ENCODE measurements around the gene IER5L. TPM values are rescaled to one million over a fixed set of nuclear protein-coding genes. Genes with fewer than 3 reads are reported as not detected.

Gene IER5L
- polyA plus RNA-seq, 1 donor from 2014 or later: not detected

DNA sequence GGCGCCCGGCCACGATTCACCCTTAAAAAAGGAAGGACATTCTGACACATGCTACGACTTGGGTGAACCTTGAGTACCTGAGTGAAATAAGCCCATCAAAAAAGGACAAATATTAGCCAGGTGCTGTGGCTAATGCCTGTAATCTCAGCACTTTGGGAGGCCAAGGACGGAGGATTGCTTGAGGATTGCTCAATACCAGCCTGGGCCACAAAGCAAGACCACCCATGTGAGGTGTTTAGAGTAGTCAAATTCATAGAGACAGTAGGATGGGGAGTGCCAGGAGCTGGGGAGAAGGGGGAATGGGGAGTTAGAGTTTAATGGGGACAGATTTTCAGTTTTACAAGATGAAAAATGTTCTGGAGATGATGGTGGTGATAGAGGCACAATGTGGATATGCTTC lies 32.1 kb upstream of the IER5L start:
- Mint-ChIP-seq H3K36me3 (no peaks in the 10 kb centered on the region), H3K4me3 (no peak overlapping the region), H3K27ac (no peak overlapping the region), H3K27me3 (peaks cover 9% of the 10 kb centered on the region), H3K9me3 (no peaks in the 10 kb centered on the region), H3K4me1 (peaks cover 0 to 2% (median 0%) of the 10 kb centered on the region in 3 donors)

DNA sequence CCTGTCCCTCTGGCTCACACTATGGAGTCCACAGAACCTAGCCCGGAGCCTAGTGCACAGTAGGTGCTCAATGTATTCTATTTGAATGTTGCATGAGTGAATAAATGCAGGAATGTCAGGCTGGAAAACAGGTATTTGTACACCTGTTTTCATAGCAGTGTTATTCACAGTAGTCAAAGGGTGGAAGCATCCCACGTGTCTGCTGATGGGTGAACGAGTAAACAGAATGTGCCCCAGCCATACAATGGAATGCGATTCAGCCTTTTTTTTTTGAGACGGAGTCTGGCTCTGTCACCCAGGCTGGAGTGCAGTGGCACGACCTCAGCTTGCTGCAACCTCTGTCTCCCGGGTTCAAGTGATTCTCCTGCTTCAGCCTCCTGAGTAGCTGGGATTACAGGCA lies 31.5 kb upstream of the IER5L start:
- peaks cover 0 to 2% (median 0%) of the 10 kb centered on the region in 3 donors for H3K4me1 Mint-ChIP-seq
- H3K9me3 Mint-ChIP-seq: no peaks in the 10 kb centered on the region
- no peak overlapping the region for H3K4me3 Mint-ChIP-seq
- H3K36me3 Mint-ChIP-seq: no peaks in the 10 kb centered on the region
- H3K27ac Mint-ChIP-seq: no peak overlapping the region
- H3K27me3 Mint-ChIP-seq: peaks cover 6% of the 10 kb centered on the region

DNA sequence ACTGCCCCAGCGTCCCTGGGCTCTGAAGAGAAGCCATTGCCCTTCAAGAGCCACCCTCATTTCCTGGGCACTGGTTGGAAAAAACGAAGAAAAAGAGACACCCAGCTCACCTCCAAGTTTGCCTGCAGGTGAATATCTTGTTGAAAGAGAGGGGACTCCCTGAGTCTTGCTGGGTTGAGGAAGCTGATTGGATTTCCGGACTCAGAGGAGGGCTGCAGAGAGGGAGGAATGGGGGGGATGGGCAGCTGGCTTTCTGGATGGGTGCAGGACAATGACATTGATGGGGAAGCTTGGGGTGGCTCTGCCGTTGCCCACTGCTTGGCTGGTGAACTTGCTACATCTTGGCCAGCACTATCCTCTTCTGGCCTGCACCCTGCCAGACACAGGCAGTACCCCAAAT lies 31.0 kb upstream of the IER5L start:
- Mint-ChIP-seq H3K36me3 (no peaks in the 10 kb centered on the region), H3K27me3 (peaks cover 5% of the 10 kb centered on the region), H3K27ac (no peak overlapping the region), H3K4me1 (peaks cover 0 to 2% (median 0%) of the 10 kb centered on the region in 3 donors), H3K4me3 (peak overlapping the region in 1 of 4 donors; percentile 17), H3K9me3 (no peaks in the 10 kb centered on the region)

DNA sequence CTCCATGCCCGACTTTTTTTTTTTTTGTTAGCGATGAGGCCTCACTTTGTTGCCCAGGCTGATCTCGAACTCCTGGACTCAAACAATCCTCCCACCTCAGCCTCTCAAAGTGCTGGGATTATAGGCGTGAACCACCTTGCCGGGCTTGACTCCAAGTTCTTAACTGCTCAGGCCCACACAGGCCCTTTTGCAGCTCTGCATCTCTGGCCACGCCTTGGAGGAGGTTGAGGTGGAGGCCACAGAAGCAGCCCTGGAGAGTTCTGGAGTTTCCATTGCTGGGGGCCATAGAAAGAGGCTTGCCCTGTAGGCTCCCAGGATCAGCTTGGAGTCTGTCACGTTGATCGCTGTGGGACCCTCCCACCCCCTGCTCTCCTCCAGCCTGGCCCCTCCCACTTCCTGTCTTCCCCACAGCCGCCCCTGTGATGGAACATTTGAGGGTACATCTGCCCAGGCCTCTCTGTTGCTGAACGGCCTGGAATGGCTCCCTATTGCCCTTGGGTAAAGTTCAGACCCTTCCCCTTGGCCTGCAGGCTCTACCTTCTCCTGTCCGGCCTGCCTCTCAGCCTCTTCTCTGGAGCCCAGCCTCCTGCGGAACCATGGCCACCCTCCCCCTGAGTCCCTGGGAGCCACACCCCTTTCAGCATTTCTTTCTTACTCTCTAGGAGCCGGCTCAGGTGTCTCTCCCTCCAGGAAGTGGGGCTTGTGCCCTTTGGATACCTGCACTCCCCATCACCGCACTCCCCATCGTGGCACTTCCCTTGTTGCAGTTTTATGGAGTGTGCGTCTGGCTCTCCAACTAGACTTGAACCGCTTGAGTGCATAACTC lies 30.4 kb upstream of the IER5L start:
- Mint-ChIP-seq H3K9me3 (no peaks in the 10 kb centered on the region), H3K4me3 (no peak overlapping the region), H3K27ac (peak overlapping the region in 1 of 3 donors; percentile 89), H3K36me3 (no peaks in the 10 kb centered on the region), H3K27me3 (peaks cover 3% of the 10 kb centered on the region), H3K4me1 (peaks cover 0 to 2% (median 0%) of the 10 kb centered on the region in 3 donors)

DNA sequence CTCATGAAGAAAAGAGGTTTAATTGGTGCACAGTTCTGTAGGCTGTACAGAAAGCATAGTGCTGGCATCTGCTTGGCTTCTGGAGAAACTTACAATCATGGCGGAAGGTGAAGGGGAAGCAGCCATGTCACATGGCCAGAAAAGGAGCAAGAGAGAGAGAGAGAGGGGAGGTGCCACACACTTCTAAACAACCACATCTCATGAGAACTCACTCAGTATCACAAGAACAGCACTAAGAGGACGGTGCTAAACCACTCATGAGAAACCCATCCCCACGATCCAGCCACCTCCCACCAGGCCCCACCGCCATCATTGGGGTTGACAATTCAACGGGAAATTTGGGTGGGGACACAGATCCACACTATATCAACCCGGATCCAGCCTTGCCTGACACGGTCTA lies 28.8 kb upstream of the IER5L start:
- peaks cover 0 to 4% (median 2%) of the 10 kb centered on the region in 3 donors for H3K4me1 Mint-ChIP-seq
- H3K9me3 Mint-ChIP-seq: no peaks in the 10 kb centered on the region
- H3K27ac Mint-ChIP-seq: peak overlapping the region in 2 of 3 donors; percentile 0 to 15
- H3K4me3 Mint-ChIP-seq: no peak overlapping the region
- no peaks in the 10 kb centered on the region for H3K36me3 Mint-ChIP-seq
- no peaks in the 10 kb centered on the region for H3K27me3 Mint-ChIP-seq

DNA sequence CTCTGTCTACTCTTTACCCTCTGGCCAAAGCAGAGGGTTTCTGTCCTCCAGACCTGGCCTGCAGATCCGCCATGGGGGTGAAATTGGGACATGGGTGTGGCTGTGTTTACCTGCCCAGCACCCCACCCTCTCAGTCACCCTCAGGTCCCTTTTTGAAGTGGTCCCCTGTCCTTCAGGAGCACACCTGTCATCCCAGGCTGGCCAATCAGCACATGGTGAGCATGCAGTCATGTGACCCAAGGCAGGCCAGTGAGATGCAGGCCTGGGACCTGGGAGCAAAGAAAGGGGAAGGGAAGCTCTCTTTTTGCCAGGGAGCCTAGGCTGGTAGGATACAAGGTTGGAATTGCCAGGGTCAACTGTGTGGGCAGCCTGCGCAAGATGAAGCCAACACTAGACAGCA lies 28.3 kb upstream of the IER5L start:
- no peaks in the 10 kb centered on the region for H3K27me3 Mint-ChIP-seq
- H3K36me3 Mint-ChIP-seq: no peaks in the 10 kb centered on the region
- H3K4me3 Mint-ChIP-seq: no peak overlapping the region
- no peaks in the 10 kb centered on the region for H3K9me3 Mint-ChIP-seq
- H3K27ac Mint-ChIP-seq: peak overlapping the region in 1 of 3 donors; percentile 15
- peaks cover 0 to 4% (median 2%) of the 10 kb centered on the region in 3 donors for H3K4me1 Mint-ChIP-seq

DNA sequence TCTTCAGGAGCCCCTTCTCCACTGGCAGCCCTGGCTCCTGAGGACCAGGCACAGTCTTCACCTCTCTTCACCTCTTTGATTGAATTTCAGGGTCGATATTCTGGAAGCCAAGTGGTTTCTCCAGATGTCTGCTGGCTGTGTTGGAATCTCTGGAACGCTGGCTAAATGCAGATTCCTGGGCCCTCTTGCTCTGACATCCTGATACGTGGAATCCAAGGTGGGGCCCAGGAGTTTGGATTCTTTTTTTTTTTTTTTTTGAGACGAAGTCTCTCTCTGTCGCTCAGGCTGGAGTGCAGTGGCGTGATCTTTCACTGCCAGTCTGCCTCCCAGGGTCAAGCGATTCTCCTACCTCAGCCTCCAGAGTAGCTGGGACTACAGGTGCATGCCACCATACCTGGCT lies 26.8 kb upstream of the IER5L start:
- Mint-ChIP-seq H3K27me3 (no peaks in the 10 kb centered on the region), H3K4me1 (peaks cover 0 to 4% (median 2%) of the 10 kb centered on the region in 3 donors), H3K4me3 (peak overlapping the region in 1 of 4 donors; percentile 34), H3K36me3 (no peaks in the 10 kb centered on the region), H3K9me3 (no peaks in the 10 kb centered on the region), H3K27ac (no peak overlapping the region)

DNA sequence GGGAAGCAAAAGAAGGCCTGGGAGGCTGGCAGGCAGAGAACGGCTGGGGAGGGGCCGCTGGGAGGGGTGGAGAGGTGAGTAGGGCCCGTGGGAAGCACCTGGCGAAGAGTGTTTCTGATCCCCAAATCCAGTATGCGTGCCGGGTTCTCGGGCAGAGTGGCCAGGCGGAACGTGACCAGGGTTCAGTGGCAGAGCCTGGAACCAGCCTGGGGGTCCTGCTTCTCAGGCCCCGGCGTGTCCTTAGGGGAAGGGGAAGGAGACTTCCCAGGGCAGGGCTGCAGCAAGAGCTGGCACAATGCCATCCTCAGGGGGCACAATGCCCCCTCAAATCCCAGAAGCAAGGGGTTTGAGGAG lies 25.5 kb upstream of the IER5L start:
- Mint-ChIP-seq H3K27ac (no peak overlapping the region), H3K4me3 (peak overlapping the region in 1 of 4 donors; percentile 70)

DNA sequence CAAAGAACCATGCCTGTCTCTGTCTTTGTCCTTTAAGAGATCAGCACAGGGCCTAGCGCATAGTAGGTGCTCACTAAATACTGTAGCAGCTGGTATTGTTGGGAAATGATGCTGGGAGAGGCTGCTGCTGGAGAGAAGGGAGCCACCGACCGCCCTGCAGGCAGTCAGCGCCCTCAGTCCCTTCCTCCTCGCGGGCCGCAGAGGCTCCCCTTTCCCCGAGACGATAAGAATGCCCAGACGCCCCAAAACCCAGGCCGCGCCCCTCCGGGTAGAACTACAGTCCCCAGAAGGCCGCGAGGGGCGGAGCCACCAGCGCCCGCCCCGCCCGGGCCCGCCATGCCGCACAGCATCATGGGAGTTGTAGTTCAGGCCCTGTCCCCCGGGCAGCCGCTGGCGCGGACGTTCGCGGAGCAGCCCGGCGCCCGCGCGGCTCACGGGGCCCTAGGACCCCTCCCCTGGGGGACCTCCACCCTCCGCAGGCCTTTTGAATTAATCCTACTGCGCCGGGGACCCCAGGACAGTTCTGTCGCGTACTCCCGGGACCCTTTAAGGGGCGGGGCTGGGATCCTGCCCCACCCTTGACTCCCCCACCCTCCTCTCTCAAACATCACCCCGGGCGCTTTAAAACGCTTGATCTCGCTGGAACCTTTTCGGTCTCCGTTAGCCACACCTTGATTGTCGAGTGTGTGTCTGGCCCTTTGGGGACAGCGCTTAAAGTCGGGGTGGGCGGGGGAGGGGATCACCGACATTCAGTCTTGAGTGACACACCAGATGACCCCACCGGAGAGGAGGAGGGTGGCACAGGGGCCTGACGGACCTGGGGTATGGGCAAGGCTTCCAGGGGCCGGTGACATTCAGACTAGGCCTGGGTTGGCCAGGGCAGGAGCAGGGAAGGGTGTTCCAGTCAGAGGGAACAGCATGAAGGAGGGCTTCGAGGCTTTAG lies 24.8 kb upstream of the IER5L start:
- Mint-ChIP-seq H3K4me3 (peak overlapping the region; percentile 70 to 86 (median 77)), H3K36me3 (no peaks in the 10 kb centered on the region), H3K4me1 (peaks cover 0 to 4% (median 2%) of the 10 kb centered on the region in 3 donors), H3K9me3 (no peaks in the 10 kb centered on the region), H3K27me3 (peaks cover 7% of the 10 kb centered on the region), H3K27ac (peak overlapping the region in 2 of 3 donors; percentile 16 to 51)

More for the DNA sequence above, 25.5 kb upstream of the IER5L start:
- H3K36me3 Mint-ChIP-seq: no peaks in the 10 kb centered on the region
- H3K9me3 Mint-ChIP-seq: no peaks in the 10 kb centered on the region
- peaks cover 1% of the 10 kb centered on the region for H3K27me3 Mint-ChIP-seq
- H3K4me1 Mint-ChIP-seq: peaks cover 0 to 4% (median 2%) of the 10 kb centered on the region in 3 donors

DNA sequence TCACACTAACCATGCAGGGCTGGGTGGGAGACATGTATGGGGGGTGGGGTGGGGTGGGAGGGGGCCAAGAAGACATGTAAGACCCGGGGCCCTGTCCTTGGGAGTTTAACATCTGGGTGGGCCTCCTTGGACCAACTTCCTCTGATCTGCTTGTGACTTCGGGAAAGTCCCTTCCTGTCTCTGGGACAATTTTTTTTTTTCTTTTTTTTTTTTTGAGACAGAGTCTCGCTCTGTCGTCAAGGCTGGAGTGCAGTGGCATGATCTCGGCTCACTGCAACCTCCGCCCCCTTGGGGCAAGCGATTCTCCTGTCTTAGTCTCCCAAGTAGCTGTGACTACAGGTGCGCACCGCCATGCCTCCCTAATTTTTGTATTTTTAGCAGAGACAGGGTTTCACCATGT lies 23.8 kb upstream of the IER5L start:
- H3K36me3 Mint-ChIP-seq: no peaks in the 10 kb centered on the region
- no peak overlapping the region for H3K4me3 Mint-ChIP-seq
- H3K27ac Mint-ChIP-seq: no peak overlapping the region
- H3K27me3 Mint-ChIP-seq: peaks cover 11% of the 10 kb centered on the region
- no peaks in the 10 kb centered on the region for H3K9me3 Mint-ChIP-seq
- peaks cover 0 to 4% (median 0%) of the 10 kb centered on the region in 3 donors for H3K4me1 Mint-ChIP-seq

DNA sequence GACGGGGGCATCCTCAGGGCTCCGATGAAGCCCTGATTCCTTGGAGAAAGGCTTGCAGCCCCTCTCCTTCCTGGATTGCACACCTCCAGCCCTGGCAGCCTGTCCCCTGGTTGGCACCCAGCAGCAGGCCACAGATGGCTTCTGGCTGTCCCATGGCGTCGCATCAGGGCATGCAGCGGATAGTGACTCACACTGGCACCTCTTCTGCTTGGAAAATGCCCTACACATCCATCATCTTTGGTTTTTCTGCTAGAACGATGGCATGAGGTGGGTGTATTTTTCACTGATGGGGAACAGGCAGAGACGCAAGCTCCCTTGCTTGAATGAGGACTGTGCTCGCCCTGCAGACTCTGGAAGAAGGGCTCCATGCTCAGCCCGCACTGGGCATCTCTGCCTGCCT lies 23.2 kb upstream of the IER5L start:
- Mint-ChIP-seq H3K27me3 (peaks cover 11% of the 10 kb centered on the region), H3K9me3 (no peaks in the 10 kb centered on the region), H3K36me3 (no peaks in the 10 kb centered on the region), H3K4me1 (peaks cover 0 to 4% (median 0%) of the 10 kb centered on the region in 3 donors), H3K27ac (no peak overlapping the region), H3K4me3 (no peak overlapping the region)

DNA sequence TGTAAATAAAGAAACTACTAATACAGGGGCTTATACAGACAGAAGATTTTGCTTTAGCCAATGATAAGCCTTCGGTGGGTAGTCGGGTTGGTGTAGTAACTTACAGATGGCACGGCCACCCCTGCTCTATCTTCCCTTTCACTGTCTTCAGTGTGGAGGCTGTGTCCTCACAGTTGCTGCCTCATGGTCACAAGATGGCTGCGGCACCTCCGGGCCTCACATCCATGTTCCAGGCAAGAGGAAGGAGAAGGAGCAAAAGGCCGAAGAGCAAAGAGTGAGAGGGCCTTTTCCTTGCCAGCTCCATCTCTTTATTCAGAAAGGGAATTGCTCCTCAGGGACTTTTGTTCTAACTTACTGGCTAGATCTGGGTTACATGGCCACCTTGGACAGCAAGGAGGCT lies 22.2 kb upstream of the IER5L start:
- H3K4me3 Mint-ChIP-seq: peak overlapping the region in 1 of 4 donors; percentile 28
- no peaks in the 10 kb centered on the region for H3K9me3 Mint-ChIP-seq
- no peaks in the 10 kb centered on the region for H3K36me3 Mint-ChIP-seq
- peaks cover 0 to 4% (median 0%) of the 10 kb centered on the region in 3 donors for H3K4me1 Mint-ChIP-seq
- H3K27ac Mint-ChIP-seq: peak overlapping the region in 1 of 3 donors; percentile 39
- peaks cover 20% of the 10 kb centered on the region for H3K27me3 Mint-ChIP-seq

DNA sequence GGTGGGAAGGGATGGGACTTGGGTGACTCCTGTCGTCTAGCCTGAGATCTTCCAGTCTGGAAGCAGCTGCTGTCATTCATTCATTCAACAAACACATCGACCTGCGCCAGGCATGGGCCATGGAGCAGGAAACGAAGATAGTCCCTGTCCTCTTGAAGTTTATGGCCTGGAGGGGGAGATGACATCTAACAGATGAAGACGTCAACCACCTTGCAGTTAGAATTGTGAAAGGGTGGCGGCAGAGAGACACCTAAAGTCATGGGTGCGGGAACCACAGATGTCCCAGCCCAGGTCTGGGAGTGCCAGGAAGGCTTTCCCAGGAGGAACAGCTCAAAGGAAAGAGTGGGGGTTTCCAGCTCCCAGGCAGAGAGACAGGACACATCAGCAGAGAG lies 21.0 kb upstream of the IER5L start:
- peak overlapping the region in 1 of 3 donors; percentile 22 for H3K27ac Mint-ChIP-seq
- no peaks in the 10 kb centered on the region for H3K36me3 Mint-ChIP-seq
- H3K4me3 Mint-ChIP-seq: no peak overlapping the region
- H3K4me1 Mint-ChIP-seq: peaks cover 0 to 4% (median 0%) of the 10 kb centered on the region in 3 donors
- H3K9me3 Mint-ChIP-seq: no peaks in the 10 kb centered on the region
- peaks cover 28% of the 10 kb centered on the region for H3K27me3 Mint-ChIP-seq

DNA sequence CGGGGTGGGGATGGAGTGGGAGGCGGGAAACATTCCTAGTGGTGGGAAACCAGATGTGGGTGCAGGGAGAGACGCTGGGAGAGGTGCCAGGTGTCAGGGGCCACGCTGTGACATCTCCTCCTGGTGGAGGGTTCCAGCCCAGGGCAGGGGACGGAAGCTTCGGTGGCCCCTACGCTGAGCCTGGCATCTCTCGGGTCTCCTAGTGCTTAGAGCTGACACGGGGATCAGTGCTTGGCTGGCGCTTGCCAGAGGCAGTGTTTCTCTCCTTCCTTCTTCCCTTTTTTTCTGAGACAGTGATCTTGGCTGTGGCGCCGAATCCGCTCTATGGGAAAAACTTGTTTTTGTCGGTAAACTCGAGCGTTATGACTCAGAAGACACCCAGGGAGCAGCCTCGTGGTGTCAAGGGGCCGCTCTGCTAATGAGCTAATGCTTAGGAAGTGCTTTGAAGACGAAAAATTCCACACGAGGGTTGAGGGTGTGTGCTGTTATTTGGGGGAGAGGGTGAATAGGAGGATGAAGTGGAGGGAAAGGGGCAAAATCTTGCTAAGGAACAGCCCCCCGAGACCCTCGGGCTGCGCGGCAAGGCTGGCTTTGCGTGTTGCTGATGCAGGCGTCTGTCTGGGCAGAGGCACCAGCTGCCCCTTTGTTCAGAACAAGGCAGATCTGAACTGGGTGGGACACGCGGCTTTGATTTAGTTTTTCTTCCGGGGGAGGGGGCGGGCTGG lies 20.4 kb upstream of the IER5L start:
- no peak overlapping the region for H3K27ac Mint-ChIP-seq
- H3K4me3 Mint-ChIP-seq: no peak overlapping the region

DNA sequence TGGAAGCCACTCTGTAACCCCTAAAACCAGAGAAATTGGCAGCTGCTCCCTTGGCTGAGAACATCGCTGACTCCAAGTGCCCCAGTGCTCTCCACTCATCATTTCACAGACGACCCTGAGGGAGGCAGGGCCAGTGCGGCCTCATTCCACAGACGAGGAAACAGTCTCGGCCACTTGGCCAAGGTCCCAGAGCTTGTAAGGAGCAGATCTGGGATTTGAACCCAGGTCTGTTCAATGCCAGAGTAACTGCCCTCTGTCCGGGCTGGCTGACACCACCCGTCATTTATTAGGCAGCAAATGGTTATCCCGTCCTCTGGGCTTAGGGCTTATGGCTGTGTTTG lies 19.9 kb upstream of the IER5L start:
- no peaks in the 10 kb centered on the region for H3K9me3 Mint-ChIP-seq
- H3K27me3 Mint-ChIP-seq: peaks cover 36% of the 10 kb centered on the region
- H3K4me3 Mint-ChIP-seq: no peak overlapping the region
- no peak overlapping the region for H3K27ac Mint-ChIP-seq
- H3K4me1 Mint-ChIP-seq: peaks cover 0 to 4% (median 0%) of the 10 kb centered on the region in 3 donors
- no peaks in the 10 kb centered on the region for H3K36me3 Mint-ChIP-seq

More for the DNA sequence above, 20.4 kb upstream of the IER5L start:
- Mint-ChIP-seq H3K27me3 (peaks cover 33% of the 10 kb centered on the region), H3K36me3 (no peaks in the 10 kb centered on the region), H3K9me3 (no peaks in the 10 kb centered on the region), H3K4me1 (peaks cover 0 to 4% (median 0%) of the 10 kb centered on the region in 3 donors)

Data from IgD-negative memory B cell (primary cell).